ENCODE results near the gene PNPLA2.

Gene PNPLA2

DNA sequence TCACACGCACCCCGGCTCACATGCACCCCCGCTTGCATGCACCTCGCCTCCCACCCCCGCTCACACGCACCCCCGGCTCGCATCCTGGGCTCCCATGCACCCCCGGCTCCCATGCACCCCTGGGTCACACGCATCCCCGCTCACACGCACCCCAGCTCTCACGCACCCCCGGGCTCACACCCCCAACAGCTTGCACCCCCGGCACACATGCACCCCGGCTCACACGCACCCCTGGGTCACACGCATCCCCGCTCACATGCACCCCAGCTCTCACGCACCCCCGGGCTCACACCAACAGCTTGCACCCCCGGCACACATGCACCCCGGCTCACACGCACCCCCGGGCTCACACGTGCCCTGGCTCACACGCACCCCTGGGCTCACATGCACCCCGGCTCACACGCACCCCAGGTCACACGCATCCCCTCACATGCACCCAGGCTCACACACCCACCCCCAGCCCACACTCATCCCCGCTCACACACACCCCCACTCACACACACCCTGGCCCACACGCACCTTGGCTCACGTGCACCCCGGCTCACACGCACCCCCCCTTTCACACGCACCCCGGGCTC is 40.1 kb downstream of the PNPLA2 start:
- no peak for DNase-seq (ENCODE audit: low spot score)
- FAIRE-seq: no peak

DNA sequence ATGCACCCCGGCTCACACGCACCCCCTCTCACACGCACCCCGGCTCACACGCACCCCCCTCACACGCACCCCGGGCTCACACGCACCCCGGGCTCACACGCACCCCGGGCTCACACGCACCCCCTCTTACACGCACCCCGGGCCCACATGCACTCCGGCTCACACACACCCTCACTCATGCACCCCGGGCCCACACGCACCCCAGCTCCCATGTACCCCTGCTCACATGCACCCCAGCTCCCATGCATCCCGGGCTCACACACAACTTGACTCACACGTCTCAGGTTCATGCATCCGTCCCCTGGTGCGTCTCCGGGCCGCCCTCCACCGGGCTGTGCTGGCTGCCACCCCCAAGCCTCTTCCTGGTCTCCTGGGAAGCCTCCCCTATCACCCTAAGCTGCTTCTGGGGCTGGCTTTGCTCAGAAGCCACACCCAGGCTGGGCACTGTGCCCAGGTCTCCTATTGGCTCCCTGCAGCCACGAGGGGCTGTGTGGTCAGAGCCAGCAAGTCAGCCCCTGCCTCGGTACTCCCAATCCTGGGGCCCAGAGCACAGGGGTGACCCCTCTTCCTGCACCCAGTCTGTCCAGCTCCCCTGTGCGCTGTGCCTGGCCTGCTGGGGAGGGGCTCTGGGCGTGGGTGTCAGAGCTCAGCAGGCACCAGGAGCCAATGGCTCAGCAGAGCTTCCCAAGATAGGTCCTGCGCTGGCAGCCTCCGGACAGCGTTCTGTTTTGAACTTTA is 40.8 kb downstream of the PNPLA2 start:
- FAIRE-seq: no peak
- DNase-seq (ENCODE audit: low spot score): no peak

GRCh38 chr11:860234-861104 is 41.8 kb downstream of the PNPLA2 start:
- no peak for DNase-seq (ENCODE audit: low spot score)
- FAIRE-seq: no peak

- DNase-seq (ENCODE audit: low spot score): no peak
- FAIRE-seq: no peak
Observed at GRCh38 chr11:861105-861479, 42.4 kb downstream of the PNPLA2 start.

GRCh38 chr11:862081-862661 is 43.5 kb downstream of the PNPLA2 start:
- no peak for FAIRE-seq
- DNase-seq (ENCODE audit: low spot score): no peak

DNA sequence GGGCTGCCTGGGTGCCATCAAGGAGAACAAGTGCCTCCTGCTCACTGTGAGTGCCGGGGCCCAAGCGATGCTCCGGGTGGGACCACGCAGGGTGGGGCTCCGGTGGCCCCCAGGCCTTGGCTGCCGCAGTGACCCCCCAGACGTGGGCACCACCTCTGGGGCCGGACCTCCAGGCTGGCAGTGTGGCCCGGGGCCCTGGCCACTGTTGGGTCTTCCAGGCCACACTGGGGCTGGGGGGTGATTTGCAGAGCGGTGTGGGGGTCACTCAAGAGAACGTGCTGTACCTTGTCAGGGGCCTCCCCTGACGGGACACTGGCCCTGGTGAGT is 43.9 kb downstream of the PNPLA2 start:
- DNase-seq (ENCODE audit: low spot score): no peak
- FAIRE-seq: no peak

- FAIRE-seq: no peak
- DNase-seq (ENCODE audit: low spot score): no peak
Observed at GRCh38 chr11:863023-863909, 44.6 kb downstream of the PNPLA2 start.

DNA sequence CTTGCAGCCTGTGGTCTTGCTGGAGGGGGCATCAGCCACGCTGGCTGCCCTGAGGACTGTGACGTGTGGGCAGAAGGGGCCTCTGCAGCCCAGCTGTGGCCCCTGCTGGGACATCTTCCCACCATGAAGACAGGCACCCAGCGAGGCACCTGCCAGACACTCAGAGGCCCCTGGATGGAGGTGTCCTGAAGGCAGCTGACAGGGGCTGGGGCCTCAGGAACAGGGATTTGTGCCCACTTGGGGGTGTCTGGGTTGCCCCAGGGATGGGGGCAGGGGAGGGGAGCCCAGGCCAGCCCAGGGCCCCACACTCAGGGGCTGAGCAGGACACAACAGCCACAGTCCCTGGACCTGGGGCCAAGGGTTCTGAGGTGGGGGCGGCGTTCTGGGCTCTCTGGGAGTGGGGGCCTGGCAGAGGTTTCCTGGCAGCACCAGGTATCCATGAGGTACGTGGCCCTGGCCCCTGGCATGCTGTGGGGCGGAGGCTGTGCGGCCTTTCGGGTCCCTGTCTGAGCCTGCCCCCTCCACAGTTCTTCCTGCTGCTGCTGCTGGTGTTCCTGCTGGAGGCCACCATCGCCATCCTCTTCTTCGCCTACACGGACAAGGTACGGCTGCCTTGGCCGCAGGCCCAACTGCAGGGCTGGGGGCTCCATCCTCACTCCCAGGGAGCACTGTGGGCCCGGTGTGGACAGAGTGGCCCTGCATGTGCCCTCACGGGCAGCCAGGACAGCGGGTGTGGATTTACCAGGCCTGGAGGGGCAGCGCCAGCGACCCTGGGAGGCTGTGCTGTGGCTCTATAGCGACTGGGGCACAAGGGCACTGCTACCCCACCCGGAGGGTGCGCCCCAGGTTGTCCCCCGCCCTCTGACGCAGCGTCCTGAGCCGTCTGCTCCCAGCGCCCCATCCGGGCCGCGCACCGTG is 45.5 kb downstream of the PNPLA2 start:
- FAIRE-seq: no peak
- DNase-seq (ENCODE audit: low spot score): no peak

DNA sequence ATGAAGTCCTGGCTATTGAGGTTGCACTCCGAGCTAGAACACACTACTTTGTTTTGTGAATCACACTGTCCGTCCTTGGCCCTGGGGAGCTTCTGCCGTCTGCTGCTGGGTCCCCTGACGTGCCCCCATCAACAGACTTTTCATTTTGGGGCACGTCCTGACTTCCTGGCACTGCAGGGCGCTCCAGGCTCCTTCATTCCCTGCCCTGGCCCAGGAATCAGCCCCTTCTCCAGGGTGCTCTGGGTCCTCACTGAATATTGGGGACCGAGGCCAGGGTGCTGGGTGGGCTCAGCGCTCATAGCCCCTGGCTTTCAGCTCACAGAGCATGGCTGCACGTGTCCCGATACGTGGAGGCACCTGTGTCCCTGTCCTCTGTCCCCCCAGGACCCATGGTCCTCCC is 46.2 kb downstream of the PNPLA2 start:
- no peak for FAIRE-seq
- no peak for DNase-seq (ENCODE audit: low spot score)

GRCh38 chr11:865462-866430 is 47.0 kb downstream of the PNPLA2 start:
- DNase-seq (ENCODE audit: low spot score): no peak
- FAIRE-seq: no peak

DNA sequence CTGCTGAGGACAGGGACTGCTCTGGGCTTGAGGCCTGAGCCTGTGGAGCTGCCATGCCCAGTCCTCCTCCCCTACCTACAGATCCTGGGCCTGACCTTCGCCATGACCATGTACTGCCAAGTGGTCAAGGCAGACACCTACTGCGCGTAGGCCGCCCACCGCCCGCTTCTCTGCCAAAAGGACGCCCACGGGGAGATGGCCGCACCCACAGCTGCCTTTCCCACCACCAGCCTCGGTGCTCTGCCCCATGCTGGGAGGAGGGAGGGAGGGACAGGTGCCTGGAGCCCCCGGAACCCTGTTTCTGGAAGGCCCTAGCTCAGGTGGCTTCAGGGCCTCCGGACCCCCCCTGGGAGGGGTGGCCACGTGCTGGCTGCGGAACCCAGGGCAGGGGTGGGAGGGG is 47.8 kb downstream of the PNPLA2 start:
- FAIRE-seq (no peak), DNase-seq (ENCODE audit: low spot score) (no peak)

DNA sequence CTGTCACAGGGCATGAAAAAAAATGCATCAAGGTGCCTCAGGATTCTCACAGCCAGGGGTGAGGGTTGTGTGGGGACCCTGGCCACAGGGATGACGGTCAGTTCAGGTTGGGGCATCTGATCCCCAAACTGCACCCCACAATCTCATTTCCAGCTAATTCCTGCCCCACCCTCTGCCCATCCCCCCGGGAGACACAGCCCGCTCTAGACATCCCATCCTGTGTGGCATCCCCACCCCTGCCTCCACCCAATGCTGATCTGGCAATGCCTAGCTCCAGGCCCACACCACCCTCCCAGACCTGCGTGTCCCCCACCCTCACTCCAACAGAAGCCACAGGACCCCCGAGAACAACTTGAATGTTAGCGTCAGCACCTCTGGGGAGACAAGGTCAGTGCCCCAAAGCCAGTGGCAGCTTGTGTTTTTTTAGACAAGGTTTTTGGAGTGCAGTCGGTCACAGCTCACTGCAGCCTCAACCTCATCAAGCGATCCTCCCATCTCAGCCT is 49.2 kb downstream of the PNPLA2 start:
- no peak for DNase-seq (ENCODE audit: low spot score)
- no peak for FAIRE-seq

DNA sequence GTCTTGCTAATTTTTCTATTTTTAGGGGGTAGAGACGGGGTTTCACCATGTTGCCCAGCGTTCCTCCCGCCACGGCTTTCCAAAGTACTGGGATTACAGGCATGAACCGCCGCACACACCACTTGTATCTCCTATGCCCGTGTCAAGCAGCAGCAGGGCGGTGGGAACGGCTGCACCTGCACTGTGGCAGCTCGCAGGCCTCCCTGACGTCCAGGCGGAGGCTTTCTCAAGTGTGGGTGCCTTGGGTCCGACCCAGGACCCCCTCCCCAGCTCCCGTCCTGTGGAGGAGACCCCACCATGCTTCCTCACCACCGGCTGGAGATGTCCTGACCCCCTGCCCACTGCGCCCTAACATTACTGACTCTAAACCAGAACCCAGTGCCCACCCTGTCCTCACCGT is 49.7 kb downstream of the PNPLA2 start:
- FAIRE-seq (no peak), DNase-seq (ENCODE audit: low spot score) (no peak)

DNA sequence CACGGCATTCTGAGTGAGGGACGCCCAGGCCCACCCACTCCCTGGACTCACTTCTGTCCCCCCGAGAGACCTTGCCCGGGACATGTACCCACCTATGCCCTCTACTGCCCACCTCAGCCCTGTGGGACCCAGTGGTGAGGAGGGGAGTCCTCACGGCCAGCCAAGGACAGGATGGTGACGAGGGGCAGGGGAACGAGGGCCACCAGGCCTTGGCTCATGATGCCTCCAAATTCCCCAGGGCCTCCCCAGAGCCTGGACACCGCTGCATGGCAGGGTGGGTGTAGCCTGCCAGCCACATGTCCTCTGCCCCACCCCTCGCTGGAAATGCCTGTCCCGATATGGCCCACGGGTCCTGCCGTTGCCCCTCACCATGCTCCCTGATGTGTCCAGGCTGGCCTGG is 50.1 kb downstream of the PNPLA2 start:
- FAIRE-seq: no peak
- DNase-seq (ENCODE audit: low spot score): no peak

DNA sequence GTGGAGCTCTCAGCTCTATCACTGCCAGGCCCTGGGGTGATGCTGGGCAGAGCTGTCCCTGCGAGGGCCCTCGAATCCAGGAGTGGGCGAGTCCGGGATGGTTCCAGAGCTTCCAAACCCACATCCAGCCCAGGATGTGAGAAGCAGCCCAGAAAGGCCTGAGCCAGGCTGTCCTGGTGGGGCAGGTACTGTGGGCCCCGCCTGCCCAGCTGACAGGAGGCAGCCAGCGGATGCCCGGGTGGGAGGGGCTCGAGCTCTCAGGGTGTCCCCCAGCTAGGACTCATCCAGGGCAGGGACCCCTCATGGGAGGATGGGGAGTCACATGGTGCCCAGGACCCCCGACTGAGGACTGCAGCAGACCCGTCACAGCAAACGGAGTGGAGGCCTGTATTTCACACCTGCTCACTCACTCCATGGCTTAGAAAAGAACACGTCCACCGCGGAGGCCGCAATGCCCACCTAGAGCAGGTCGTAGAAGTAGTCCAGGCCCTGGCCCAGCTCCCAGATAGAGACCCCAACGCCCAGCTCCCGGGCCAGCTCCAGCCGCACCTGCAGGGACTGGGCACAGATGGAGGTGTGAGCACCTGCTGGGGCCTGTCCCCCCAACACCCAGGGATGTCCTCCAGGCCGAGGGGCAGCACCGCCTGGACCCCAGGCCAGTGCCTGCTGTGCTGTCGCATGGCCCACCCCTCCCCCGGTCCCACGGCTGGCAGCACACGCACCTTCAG is 50.8 kb downstream of the PNPLA2 start:
- DNase-seq (ENCODE audit: low spot score) (no peak), FAIRE-seq (no peak)

- FAIRE-seq: no peak
- no peak for DNase-seq (ENCODE audit: low spot score)
Observed at GRCh38 chr11:870127-870413, 51.4 kb downstream of the PNPLA2 start.

DNA sequence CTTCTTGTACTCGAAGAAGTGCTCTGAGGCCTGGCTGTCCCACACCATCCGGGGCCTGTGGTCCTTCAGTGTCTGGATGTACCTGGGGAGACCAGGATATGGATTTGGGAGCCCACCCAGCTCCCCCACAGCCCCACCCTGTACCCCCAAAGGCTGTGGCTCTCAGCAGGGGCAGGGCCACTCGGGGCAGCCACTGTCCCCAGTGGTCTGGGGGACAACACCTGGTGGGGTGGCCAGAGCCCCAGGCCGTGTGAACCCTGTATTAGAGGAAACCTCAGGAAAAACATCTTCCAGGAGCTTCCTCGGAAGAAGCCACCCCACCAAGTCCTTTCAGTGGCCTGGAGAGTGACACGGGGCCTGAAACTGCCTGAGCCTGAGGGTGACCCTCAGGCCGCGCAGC is 51.7 kb downstream of the PNPLA2 start:
- DNase-seq (ENCODE audit: low spot score) (no peak), FAIRE-seq (no peak)

- DNase-seq (ENCODE audit: low spot score) (no peak), FAIRE-seq (no peak)
Observed at GRCh38 chr11:871472-871871, 52.8 kb downstream of the PNPLA2 start.
